ENCODE data around the gene PCDHGC3.
A peak's percentile ranks its signal among the peaks of the same experiment; 100 is the strongest.

PCDHGC3 gene

GRCh38 chr5:141485321-141486055 is 9.7 kb downstream of the PCDHGC3 start:
- no peak for DNase-seq

DNA sequence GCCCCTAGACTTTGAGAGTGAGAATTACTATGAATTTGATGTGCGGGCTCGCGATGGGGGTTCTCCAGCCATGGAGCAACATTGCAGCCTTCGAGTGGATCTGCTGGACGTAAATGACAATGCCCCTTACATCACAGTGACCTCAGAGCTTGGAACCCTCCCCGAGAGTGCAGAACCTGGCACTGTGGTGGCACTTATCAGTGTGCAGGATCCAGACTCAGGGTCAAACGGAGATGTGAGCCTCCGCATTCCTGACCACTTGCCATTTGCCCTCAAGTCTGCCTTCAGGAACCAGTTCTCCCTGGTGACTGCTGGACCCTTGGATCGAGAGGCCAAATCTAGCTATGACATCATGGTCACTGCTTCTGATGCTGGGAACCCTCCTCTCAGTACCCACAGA is 10.3 kb downstream of the PCDHGC3 start:
- no peak for DNase-seq

GRCh38 chr5:141487131-141487530 is 11.4 kb downstream of the PCDHGC3 start:
- no peak for DNase-seq

DNA sequence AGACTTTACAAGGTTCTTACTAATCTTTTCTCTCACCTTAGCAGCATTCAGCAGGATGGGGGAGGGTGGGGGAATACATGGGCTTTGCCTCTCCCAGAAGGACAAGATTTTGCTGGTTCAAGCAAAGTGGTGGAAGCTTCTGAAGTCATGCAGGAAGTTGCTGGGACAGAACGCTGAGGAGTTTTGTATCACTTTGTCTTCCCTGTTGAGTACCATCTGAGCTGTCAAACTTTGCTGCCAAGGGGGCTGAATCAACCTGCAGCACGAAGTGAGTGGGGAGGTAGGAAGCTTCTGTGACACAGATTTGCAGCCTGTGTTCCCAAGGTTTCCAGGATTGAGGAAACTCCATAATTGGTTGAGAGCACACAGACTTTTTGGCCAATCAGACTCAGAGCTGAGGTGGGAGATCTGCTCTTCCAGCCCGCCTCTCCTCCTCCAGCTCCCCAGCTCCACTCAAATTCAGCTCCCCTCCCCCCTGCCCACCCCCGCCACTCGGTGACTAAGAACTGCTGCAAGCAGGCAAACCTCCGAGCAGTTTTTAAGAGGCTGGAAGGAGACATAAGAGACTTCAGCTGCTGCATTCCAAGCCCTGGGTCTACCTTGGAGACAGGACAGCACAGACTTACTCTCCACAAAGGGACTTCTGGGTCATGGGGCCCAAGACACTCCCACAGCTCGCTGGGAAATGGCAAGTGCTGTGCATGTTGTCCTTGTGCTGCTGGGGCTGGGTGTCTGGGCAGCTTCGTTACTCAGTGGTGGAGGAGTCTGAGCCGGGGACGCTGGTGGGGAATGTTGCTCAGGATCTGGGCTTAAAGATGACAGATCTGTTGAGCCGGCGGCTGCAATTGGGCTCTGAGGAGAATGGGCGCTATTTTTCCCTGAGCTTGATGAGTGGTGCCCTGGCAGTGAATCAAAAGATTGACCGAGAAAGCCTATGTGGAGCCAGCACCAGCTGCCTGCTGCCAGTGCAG is 13.1 kb downstream of the PCDHGC3 start, which contains the start of gene PCDHGC5:
Gene PCDHGC5, plus strand, starts transcription at position 491 of the 971 bp plus-strand sequence. Its CDS starts 160 bp downstream, at position 651.
- DNase-seq, result peak; percentile 44

GRCh38 chr5:141489841-141490240 is 14.1 kb downstream of the PCDHGC3 start:
- DNase-seq, result no peak

DNA sequence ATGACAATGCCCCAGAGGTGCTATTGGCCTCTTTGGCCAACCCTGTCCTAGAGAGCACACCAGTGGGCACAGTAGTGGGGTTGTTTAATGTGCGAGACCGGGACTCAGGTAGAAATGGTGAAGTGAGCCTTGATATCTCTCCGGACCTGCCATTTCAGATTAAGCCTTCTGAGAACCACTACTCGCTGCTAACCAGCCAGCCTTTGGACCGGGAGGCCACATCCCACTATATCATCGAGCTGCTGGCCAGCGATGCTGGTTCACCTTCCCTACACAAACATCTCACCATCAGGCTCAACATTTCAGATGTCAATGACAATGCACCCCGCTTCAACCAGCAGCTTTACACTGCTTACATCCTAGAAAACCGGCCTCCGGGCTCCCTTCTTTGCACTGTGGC is 14.5 kb downstream of the PCDHGC3 start:
- DNase-seq, result no peak

- no peak for DNase-seq
These were observed 15.0 kb downstream of the PCDHGC3 start for GRCh38 chr5:141490771-141491170.

DNA sequence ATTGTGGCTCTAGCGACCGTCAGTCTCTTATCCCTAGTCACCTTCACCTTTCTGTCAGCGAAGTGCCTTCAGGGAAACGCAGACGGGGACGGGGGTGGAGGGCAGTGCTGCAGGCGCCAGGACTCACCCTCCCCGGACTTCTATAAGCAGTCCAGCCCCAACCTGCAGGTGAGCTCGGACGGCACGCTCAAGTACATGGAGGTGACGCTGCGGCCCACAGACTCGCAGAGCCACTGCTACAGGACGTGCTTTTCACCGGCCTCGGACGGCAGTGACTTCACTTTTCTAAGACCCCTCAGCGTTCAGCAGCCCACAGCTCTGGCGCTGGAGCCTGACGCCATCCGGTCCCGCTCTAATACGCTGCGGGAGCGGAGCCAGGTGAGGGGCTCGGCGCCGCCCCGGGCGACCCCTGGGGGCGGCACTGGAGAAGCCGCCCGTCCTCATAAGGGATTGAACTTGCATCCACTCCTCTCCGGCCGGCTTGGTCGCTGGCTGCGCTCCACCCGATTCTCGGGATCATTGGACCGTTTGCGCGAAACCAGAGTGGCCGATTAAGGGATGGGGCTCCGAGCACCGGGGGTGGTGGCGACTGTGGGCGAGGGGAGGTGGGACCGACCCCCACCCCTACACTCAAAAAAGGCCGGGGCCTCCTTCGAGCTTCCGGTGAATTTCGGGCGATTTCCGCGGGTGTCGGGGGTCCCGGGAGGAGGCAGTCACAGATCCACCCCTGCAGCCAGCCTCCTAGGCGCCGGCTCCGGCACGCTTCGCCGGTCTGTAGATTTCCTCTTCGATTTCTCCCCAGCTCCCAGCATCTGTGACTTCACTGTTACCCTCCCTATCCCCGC is 15.8 kb downstream of the PCDHGC3 start:
- no peak for DNase-seq

DNA sequence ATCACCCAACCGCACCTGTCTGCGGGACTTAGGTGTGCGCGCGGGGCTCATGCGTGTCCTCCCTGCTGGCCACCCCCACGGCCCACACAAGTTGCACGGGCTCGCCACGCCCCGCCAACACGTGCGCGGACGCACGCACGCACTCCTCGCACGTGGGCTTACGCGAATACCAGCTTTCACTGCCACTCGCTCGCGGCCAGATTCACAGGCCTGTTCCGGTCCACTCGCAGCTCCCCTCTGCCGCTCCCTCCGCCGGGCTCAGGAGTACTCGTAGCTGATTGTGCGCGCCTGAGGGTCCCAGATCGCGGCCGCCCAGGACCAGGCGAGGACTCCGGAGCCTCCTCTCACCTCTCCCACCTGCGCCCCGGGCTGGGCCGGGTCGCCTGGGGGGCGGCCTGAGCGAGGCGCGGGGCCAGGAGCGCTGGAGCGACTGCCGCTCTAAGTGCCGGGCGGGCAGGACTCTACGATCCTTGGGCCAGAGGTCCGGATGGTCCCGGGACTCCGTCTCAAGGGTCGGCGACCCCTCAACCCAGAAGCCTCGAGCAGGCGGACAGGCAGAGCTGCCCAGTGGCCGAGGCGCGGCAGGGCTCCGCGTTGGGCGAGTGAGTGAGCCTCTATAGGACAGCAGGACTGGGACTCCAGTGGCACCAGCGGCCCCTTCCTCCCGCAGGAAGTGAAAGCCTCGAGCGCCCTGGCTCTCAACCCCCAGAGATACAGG is 16.6 kb downstream of the PCDHGC3 start:
- no peak for DNase-seq

GRCh38 chr5:141493500-141494422 is 18.0 kb downstream of the PCDHGC3 start:
- no peak for DNase-seq

GRCh38 chr5:141494761-141495452 is 19.1 kb downstream of the PCDHGC3 start:
- DNase-seq, result no peak

DNA sequence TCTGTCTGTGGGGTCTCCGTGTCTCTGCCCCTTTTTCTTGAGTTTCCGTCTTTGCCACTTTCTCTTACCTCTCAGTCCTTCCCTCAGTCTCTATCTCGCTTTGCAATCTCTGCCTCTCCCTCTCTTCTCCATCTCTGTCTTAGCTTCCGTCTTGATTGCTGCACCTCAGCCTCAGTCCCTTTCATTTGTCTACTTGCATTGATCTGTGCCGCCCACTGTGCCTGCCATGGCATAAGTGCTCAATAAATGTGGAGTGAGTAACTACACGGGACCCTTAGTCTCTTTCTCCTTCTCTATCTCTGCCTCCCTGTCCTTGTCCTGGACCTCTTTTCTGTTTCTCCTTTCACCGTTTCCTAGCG is 19.7 kb downstream of the PCDHGC3 start:
- DNase-seq, result no peak

- DNase-seq, result no peak
These were observed 20.3 kb downstream of the PCDHGC3 start for GRCh38 chr5:141496038-141496437.

DNA sequence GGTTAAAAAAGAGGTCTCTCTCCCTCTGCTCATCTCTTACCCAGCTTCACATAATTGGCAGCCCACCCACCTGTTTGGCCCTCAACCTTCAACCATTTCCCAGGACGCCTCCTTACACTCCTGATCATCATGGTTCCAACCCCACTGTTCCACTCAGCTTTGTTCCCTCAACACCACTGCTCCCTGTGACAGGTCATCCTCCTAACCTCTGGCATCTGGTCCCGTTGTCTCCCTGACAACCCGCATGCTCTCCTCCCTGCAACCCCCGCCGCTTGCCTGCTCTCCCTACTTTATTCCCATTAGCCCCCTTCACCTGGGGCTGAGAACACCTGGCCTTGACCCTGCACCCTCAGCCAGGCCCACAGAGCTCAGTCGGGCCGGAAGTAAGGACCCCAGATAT is 26.0 kb downstream of the PCDHGC3 start:
- DNase-seq, result no peak

DNA sequence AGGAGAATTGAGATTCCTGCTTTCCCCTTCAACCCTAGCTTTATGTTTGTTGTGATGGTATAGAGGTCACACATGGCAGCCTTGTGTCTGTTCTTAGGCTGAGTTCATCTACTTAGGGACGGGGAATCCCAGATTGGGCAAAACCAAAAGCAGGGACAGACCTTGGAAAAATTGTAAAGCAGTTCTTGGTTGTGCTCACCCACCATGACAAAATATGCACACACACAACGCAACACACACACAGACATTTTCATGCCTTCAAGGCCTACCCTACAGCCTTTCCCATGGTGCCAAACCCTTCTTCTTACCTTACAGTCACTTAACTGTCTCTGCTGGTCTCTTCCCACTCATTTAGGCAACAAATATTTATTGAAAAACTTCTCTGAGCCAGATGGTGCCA is 27.9 kb downstream of the PCDHGC3 start:
- DNase-seq, result no peak

DNA sequence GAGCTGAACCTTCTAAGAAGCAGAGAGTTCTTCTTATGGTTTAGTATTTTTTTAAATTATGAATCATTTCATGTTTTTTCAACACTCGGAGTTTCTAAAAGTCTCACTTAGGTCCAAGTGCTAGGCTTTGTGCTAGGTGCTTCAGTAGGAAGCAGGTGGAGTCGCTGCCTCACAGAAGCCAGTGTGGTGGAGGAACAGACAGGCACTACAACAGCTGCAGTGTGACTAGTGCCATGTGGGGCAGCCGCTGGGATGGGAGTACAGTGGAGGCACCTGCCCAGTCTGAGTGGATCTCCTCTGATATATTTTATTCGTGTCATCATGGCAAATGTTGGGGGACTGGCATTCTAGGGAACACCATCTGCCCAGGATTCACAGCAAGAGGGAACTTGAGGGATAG is 28.4 kb downstream of the PCDHGC3 start:
- no peak for DNase-seq

DNA sequence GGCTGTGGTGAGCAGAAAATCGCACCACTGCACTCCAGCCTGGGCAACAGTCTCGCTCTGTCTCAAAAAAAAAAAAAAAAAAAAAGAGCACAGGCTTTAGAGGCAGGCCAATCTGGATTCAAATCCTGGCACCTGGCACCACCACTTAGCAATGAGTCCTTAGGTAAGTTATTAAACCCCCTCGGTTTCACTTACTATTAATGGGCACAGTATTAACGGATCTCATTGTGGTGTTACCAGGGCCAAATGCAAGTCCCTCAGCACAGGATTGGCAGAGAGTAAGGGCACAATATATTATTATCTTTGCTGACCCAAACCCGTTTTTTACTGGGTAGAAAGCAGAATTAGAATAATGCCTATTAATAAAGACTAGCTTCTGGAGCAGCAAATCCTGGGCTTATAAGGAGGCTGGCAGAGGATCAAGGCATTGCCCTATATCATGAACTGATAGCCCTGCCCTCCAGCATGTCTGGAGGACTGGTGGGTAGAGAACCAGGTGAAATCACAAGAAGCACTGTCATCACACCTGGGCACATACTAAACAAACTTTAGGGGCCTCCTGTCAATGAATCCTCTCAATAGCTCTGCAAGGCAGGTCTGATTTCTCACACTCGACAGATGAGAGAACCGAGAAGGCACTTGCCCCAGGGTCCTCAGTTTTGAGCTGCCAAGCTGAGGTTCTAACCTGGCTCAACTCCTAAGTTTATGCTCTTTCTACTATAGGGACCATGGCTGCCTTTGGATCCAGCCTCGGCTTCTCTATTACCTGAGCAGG is 30.8 kb downstream of the PCDHGC3 start:
- DNase-seq, result no peak

DNA sequence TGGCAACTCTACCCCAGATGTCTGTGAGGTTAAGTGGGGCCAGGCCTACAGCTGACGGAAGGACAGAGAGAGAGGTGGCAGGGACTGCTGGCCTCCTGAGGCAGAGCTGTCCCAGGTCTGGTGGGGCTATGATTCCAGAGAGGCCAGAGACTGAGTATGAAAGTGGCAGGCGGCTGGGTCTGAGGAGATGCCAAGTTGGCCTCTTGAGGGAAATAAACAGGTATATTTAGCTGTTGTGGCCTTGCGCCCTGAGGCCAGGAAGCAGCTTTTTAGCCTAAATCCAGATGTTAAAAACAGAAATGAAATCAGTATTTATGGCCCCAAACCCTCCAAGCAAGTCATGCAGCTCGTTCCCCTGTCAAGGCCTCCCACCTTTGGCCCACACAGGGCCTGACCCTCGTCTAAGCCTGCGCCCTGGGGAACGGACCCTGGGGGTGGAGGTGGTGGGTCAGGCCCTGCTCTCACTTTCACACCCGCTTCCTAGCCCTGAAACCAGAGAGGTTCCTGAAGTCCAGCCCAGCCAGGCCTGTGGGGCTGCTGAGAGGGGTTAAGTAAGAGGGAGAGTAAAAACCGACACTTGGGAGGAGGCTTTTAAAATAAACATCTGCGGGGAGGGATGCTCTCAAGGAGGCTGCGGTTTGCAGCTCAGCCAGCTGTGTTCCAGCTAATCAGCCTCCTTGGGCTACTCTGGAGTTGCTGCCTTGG is 31.8 kb downstream of the PCDHGC3 start:
- no peak for DNase-seq

DNA sequence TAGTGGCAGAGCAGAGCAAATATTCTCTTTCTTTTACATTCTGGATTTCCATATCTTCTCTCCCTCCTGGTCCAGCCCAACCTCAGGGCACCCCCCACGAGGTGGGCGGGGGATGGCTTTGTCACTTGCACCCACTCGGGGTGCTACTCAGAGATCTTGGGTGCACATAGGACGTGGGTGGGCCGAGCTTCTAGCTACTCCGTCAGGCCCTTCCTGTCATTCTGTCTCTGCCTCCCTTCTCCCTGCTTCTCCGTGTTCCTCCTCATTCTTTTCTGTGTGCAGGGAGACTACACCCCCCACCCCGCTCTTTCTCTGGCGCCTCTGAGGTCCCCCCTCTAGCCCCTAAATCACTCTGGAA is 32.7 kb downstream of the PCDHGC3 start:
- no peak for DNase-seq
